ENCODE data around the gene NPC1.

DNA sequence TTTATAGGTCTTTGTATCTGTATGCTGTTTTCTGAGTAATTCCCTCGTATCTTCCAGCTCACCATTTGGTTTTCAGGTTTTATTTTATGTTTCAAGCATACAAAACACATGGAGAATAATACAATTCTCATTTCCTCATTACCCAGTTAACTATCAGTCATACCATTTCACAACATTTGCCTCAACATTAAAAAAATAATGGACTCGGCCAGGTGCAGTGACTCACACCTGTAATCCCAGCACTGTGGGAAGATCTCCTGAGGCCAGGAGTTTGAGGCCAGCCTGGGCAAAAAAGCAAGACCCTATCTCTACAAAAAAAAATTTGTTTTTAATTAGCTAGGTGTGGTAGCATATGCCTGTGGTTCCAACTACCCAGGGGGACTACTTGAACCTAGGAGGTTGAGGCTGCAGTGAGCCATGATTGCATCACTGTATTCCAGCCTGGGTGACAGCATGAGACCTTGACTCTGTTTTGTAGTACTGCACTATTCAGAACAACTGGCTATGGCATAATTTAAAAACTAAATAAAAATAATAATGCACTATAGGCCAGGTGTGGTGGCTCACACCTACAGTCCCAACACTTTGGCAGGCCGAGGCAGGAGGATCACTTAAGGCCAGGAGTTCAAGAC, 20.3 kb downstream of the NPC1 start:
- TF ChIP-seq TAF1 (IDR thresholded peaks at IDR 0.05; ENCODE audit: borderline replicate concordance, low read depth, low read length) (no peak), POLR2A (IDR thresholded peaks at IDR 0.05; ENCODE audit: low read depth, low read length) (no peak), POLR2AphosphoS5 (IDR thresholded peaks at IDR 0.05; ENCODE audit: low read depth, low read length) (no peak)
